HG03095 (cell line): ENCODE measurements around the gene WDR37.
"Not testable (repeated sequence)": the region's sequence is repeated elsewhere in the genome, so short reads cannot be mapped to it uniquely, and the experiment has no call there.

Experiments used
- ATAC-seq: cut with Tn5 transposase; IDR thresholded peaks from one replicate; pipeline ENCODE4 v1.9.1; 2021; ENCODE audit warnings: moderate library complexity; ENCODE audit not compliant: unreplicated experiment

WDR37 gene

DNA sequence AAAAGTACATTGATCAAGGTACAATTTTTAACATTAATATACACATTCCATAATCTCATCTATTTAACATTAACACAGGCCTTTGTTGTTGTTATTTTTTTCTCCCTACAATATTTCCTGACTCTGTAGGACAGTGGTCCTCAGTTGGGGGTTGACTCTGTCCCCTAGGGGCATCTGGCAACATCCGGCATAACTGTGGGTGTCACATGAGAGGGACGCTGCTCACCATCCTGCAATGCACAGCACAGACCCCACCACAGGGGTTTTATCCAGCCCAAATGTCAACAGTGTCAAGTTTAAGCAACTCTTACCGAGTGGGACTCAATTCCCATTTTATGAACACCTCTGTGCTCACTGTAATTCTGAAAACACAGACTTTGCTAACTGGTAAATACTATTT is 16.1 kb upstream of the WDR37 start:
- ATAC-seq, result no peak

DNA sequence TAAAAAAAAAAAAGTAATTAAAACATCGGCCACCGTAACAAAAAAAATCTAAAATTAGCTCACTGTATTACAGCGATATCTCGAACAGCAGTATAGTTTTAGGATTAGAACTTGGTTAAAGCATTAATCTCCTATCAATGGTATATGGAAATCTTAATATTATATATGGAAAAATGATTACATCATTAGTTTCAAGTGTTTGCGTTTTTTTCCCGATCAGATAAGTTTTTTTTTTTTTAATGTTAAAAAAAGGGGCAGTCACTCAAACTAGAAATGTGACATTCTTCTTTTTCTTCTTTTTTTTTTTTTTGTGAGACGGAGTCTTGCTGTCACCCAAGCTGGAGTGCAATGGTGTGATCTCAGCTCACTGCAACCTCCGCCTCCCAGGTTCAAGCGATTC is 14.7 kb upstream of the WDR37 start:
- ATAC-seq, result no peak

DNA sequence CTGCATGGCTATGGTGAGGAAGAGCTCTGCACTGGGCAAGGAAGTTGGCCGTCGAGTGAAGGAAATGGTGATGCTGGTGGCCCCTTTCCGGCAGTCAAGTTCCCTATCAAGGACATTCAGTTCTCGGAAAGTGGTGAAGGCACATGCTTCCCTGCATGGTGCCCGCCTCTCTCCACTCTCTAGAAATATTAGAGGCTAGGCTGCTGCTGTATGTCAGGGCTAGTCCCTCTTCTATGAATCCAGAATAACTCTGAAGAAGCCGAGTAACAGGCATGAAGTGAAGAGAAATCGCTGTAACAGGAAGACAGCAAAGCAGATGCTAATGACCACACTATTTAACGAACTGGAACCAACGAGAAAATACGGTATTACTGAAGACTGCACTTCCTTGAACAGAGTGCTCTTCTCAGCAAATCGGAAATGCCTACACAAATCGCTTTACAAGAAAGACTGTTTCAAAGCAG is 12.6 kb upstream of the WDR37 start:
- peak; percentile 52 for ATAC-seq

DNA sequence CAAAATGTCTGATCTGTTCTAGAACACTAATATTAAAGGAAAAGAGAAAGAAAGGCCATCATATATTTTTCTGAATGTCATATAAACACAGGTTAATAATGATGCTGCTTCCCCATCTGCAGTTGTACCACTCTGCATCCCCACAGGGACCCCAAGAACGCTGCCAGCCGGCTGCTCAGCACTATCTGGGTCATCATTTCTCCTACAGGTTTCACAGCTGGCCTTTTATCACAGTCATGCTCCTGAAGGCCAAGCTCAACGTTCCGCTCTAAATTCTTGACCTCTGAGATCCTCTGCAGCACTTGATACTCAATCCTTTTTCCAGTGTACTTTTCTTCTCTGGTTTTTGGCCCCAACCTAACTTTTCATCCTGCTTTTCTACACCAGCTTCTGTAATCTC is 12.0 kb upstream of the WDR37 start:
- ATAC-seq, result no peak

- ATAC-seq, result no peak
Measured at GRCh38 chr10:1044964-1045363, 11.2 kb upstream of the WDR37 start.

- no peak for ATAC-seq
Measured at GRCh38 chr10:1045415-1045814, 10.8 kb upstream of the WDR37 start.

- ATAC-seq, result no peak
Measured at GRCh38 chr10:1047937-1048336, 8.2 kb upstream of the WDR37 start.

- no peak for ATAC-seq
Measured at GRCh38 chr10:1048349-1048731, 7.8 kb upstream of the WDR37 start.

DNA sequence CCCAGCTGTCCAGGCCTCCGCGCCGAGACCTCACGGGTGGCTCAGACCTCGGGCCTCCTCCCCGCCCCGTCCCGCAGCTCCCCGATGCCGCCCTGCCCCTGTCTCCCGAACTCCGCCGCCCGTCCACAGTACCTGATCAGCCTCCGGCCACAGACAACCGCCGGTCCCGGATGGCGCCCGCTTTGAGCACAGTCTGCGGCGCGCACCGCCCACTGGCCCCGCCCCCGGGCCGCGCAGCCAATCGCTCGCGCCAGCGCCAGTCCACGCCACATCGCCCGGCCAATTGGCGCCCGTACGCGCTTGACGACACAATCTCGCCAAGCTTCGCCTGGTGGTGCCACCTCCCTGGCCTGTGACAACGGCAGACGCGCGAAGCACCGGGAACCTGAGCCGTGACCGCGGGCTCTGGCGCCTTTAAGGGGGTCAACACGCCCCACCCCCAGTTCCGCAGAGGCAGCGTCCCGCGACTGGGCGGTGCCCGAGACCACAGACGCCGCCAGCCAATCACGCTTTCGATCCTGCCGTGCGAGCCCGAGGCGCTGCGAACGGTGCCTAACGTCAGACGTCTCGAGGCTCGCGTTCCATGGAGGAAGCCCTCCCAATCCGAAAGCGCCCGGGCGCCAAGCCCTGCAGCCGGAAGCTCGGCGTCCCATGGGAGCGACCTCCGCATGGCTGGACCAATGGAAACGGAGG is 7.3 kb upstream of the WDR37 start, which contains the start of gene IDI1:
Gene IDI1, minus strand, starts transcription at position 388 of the 693 bp plus-strand sequence. Its CDS starts 116 bp downstream, at position 272.
- ATAC-seq, result peak; percentile 80

DNA sequence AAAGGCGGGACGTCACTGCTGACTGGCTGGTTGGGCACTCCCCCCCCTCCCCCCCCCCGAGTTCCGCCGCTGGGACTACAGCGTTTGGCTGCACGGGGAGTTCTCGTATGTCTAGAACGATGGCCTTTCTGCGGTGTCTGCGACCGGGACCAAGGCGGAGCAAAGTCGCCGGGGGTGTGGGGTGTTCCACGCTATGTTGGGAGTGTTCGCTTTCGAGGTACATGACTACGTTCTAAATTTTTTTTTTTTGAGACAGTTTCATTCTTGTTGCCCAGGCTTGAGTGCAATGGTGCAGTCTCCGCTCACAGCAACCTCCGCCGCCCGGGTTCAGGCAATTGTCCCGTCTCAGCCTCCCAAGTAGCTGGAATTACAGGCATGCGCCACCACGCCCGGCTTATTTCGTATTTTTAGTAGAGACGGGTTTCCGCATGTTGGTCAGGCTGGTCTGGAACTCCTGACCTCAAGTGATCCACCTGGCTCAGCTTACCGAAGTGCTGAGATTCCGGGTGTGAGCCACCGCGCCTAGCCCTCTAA is 6.7 kb upstream of the WDR37 start:
- ATAC-seq, result no peak

DNA sequence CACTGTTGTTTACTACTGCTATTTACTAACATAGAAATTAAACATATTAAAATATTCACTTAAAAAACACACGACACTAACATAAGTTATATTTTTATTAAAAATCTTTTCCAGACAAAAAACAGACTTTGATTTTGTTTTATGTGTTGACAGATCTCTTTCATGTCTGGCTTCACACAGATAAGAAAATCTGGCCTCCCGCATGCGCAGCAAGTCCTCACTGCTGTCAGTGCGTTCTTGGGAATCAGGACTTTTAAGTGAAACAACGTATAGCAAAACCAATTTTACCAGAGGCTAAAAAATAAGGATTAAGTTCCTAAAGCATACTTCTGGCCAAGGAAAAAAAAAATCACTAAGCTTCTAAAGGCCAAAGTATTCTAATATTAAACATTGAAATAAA is 6.0 kb upstream of the WDR37 start:
- no peak for ATAC-seq

GRCh38 chr10:1050554-1050953 is 5.6 kb upstream of the WDR37 start:
- ATAC-seq, result no peak

GRCh38 chr10:1054684-1055083 is 1.5 kb upstream of the WDR37 start:
- ATAC-seq, result no peak

DNA sequence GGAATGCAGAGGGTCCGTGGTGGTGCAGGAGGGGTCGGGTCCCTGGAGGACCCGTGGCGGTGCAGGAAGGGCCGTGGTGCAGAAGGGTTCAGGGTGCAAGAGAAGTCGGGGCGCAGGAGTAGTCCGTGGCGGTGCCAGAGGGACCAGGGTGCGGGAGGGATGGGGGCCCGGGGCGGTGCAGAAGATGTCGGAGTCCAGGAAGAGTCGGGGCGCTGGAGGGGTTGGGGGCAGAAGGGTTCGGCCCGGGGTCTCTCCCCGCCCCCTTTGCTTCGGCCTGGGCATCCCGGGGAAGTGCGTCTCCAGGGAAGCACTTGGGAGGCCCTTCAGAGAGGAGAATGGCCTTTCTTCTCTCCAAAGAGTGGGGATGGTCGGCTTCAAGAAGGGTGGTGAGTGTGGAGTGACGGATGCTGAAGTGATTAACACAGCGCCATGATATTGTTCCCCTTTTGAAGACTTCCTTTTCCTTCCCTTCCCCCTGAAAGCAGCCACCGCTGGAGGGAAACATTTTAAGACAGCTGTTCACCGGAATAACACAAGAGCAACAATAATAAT is 997 bp downstream of the WDR37 start:
- ATAC-seq, result no peak

DNA sequence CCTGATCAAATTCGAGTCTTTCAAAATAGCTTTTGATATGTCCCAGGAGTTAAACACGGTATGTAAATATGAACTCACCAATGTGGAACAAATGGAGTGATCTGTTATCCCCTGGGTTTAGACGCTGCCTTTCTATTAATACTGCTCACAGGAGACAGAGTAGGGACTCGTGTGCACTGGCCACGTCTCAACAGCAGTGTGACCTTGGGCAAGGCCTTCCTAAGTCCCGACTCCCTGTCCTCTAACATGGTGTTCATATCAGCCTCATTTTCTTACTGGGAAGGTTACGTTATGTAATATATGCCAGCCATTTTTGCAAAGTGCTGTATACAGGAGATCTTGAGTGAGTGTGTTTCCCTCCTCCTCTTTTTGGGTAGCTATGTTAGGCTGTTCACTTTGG is 1.8 kb downstream of the WDR37 start:
- ATAC-seq, result no peak

- ATAC-seq, result no peak
Measured at GRCh38 chr10:1059902-1060301, 3.7 kb downstream of the WDR37 start.

- ATAC-seq, result no peak
Measured at GRCh38 chr10:1061930-1062774, 6.0 kb downstream of the WDR37 start.

DNA sequence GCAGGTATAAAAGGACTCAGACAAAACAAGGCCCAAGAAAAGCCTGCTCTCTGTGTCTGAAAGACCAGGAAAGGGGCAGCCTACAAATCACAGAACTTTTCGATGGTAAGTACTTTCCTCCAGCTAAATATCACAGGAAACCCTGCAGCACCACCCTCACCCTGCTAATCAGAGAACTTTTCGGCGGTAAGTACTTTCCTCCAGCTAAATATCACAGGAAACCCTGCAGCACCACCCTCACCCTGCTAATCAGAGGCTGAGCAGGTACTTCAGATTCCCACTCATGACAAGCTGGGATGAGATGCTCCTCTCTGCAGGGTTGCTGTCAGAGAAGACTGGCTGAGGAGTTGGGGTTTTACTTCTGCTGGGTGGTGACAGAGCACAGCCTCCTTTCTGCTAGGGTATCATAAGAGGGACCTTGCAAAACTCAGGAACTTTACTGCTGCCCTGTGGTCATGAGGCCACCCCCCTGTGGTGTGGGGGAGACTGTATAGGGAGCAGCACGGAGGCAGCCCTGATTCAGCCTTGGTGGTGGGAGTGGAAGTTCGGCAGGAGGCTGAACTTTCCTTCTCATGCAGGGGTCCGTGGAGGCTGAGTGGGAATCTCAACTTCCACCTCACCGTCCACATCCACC is 7.2 kb downstream of the WDR37 start:
- ATAC-seq, result no peak

GRCh38 chr10:1064964-1065247 is 8.7 kb downstream of the WDR37 start:
- no peak for ATAC-seq

DNA sequence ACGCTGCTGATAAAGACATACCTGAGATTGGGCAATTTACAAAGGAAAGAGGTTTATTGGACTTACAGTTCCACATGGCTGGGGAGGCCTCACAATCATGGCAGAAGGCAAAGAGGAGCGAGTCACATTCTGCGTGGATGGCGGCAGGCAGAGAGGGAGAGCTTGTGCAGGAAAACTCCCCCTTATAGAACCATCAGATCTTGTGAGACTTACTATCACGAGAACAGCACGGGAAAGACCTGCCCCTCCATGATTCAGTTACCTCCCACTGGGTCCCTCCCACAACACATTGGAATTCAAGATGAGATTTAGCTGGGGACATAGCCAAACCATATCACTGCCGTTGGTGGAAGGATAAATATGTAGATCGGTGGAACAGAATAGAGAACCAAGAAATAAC is 10.5 kb downstream of the WDR37 start:
- ATAC-seq, result not testable (repeated sequence)
